AG09309 (cell line): ENCODE measurements around the gene ENSA.
"Not testable (repeated sequence)": the region's sequence is repeated elsewhere in the genome, so short reads cannot be mapped to it uniquely, and the experiment has no call there.

Experiments
- DNase-seq: peaks from one replicate; pipeline ENCODE4 v3.0.0-alpha.2; 2010; ENCODE audit warnings: low read depth
- H3K4me3 ChIP-seq: 2 replicates; pipeline ENCODE4 v1.5.1; 2011; ENCODE audit warnings: mild to moderate bottlenecking, low read depth, low read length, moderate library complexity; ENCODE audit not compliant: control insufficient read depth
- CTCF ChIP-seq: IDR thresholded peaks from 2 replicates; pipeline ENCODE4 v1.5.1; 2011; ENCODE audit warnings: mild to moderate bottlenecking, low read depth, low read length, inconsistent platforms; ENCODE audit not compliant: insufficient read depth, control insufficient read depth; ENCODE audit errors: missing control alignments

The ENSA gene

GRCh38 chr1:150626150-150626549 lies 3.3 kb downstream of the ENSA start:
- no peak for DNase-seq

GRCh38 chr1:150624546-150624945 lies 4.9 kb downstream of the ENSA start:
- not testable (repeated sequence) for H3K4me3 ChIP-seq, DNase-seq

More at GRCh38 chr1:150626150-150626549, 3.3 kb downstream of the ENSA start:
- TF ChIP-seq CTCF, result no peak
- H3K4me3 ChIP-seq, result no peak overlapping the region

- H3K4me3 ChIP-seq, result not testable (repeated sequence)
Observed at GRCh38 chr1:150624134-150624533, 5.3 kb downstream of the ENSA start.

GRCh38 chr1:150622303-150622975 lies 7.0 kb downstream of the ENSA start:
- DNase-seq, result no peak
- H3K4me3 ChIP-seq, result no peak overlapping the region
- TF ChIP-seq CTCF, result no peak

More at GRCh38 chr1:150624134-150624533, 5.3 kb downstream of the ENSA start:
- DNase-seq, result not testable (repeated sequence)

GRCh38 chr1:150621497-150622302 lies 7.7 kb downstream of the ENSA start:
- TF ChIP-seq CTCF, result peak; percentile 70
- no peak overlapping the region for H3K4me3 ChIP-seq
- DNase-seq, result no peak

GRCh38 chr1:150620919-150621318 lies 8.5 kb downstream of the ENSA start:
- no peak for DNase-seq
- no peak for TF ChIP-seq CTCF
- no peak overlapping the region for H3K4me3 ChIP-seq

GRCh38 chr1:150619576-150620509 lies 9.6 kb downstream of the ENSA start:
- no peak overlapping the region for H3K4me3 ChIP-seq
- DNase-seq, result peak; percentile 61
- TF ChIP-seq CTCF, result peak; percentile 42
